Measurements from ENCODE around the gene CHST9. TPM values are rescaled to one million over a fixed set of nuclear protein-coding genes. Genes with fewer than 3 reads are reported as not detected.

The CHST9 gene
- total and polyA plus RNA-seq, 10 of the 15 experiments (the other 5 are each of a cell fraction or from before 2014, with no cell fraction given): 0.34 TPM; not detected in 9

GRCh38 chr18:26874283-26874682 lies 310.8 kb downstream of the CHST9 start:
- H3K4me3 ChIP-seq: no peak overlapping the region
- no peaks in the 10 kb centered on the region for H3K4me1 ChIP-seq (ENCODE audit: control insufficient read depth, insufficient read depth, low read length)
- BruUV-seq (replicated peaks): no TSS peak
- ChIA-PET RAD21 (ENCODE audit: unreplicated experiment) (no interaction called here), CTCF (interaction anchor here (0.6 kb wide), 1 partner anchor 30 kb away, joined by 3 read pairs; no protein-coding TSS in a partner anchor), SMC1A (ENCODE audit: uncharacterized antibody, unreplicated experiment) (no interaction called here), POLR2A (no interaction called here)
- H3K27ac ChIP-seq (ENCODE audit: control insufficient read depth, insufficient read depth): no peak overlapping the region
- no peaks in the 10 kb centered on the region for H4K20me1 ChIP-seq (ENCODE audit: control insufficient read depth, insufficient read depth)
- no peak for TF ChIP-seq BRCA1 (IDR thresholded peaks at IDR 0.05; ENCODE audit: low read depth, low read length)
- no peak for TF ChIP-seq CUX1 (IDR thresholded peaks at IDR 0.05; ENCODE audit: insufficient replicate concordance, low read depth, low read length)
- no peak for TF ChIP-seq ZNF217 (IDR thresholded peaks at IDR 0.05)
- no peak for TF ChIP-seq MYB (IDR thresholded peaks at IDR 0.05; ENCODE audit: borderline replicate concordance, low read depth, low read length)
- no peak for TF ChIP-seq CHD2 (IDR thresholded peaks at IDR 0.05; ENCODE audit: borderline replicate concordance, low read depth, low read length)
- no peak for TF ChIP-seq CHD1 (IDR thresholded peaks at IDR 0.05; ENCODE audit: low read depth, low read length)
- no peak for TF ChIP-seq IKZF1 (conservative IDR thresholded peaks at IDR 0.05)
- TF ChIP-seq POLR2AphosphoS5 (IDR thresholded peaks at IDR 0.05; ENCODE audit: low read length): no peak
- no peak for TF ChIP-seq PKNOX1 (IDR thresholded peaks at IDR 0.05)
- no peak for TF ChIP-seq SIN3A (IDR thresholded peaks at IDR 0.05; ENCODE audit: low read depth, low read length)
- no peak for TF ChIP-seq MEF2A (IDR thresholded peaks at IDR 0.05; ENCODE audit: insufficient read depth, low read depth, low read length)
- no peak for TF ChIP-seq KLF5 (IDR thresholded peaks at IDR 0.05; ENCODE audit: partially characterized antibody)
- no peak overlapping the region for H3K4me2 ChIP-seq (ENCODE audit: control insufficient read depth, insufficient read depth)
- no peak for ATAC-seq
- no peaks in the 10 kb centered on the region for H3K79me2 ChIP-seq (ENCODE audit: control insufficient read depth, insufficient read depth, low read length)
- H3K36me3 ChIP-seq (ENCODE audit: control insufficient read depth in 2 of 2, insufficient read depth in 2 of 2, low read length in 1 of 2): no peaks in the 10 kb centered on the region
- intact Hi-C loops (cut with micrococcal nuclease; ENCODE audit: unreplicated experiment): no loop called here
- in situ Hi-C loops (cut with MboI): no loop called here
- no peaks in the 10 kb centered on the region for H3K9me3 ChIP-seq (replicated peaks; ENCODE audit: control insufficient read depth, insufficient read depth, low read length)
- no peak for FAIRE-seq
- no peak for DNase-seq (ENCODE audit: low read depth, low spot score)
- no peak overlapping the region for H2AFZ ChIP-seq (ENCODE audit: control insufficient read depth, low read depth, low read length)
- no peaks in the 10 kb centered on the region for H3K27me3 ChIP-seq (replicated peaks in 1 of 2; ENCODE audit: control insufficient read depth in 2 of 2, insufficient read depth in 2 of 2, low read length in 1 of 2)
- no peak overlapping the region for H3K9ac ChIP-seq (ENCODE audit: control insufficient read depth, insufficient read depth, low read length)

Measured in GM12878 (cell line).